ENCODE results near the gene FBN1.

- TF ChIP-seq NFYB (IDR thresholded peaks at IDR 0.05; ENCODE audit: insufficient read depth, low read depth, low read length): no peak
- no peak for TF ChIP-seq ELK1 (IDR thresholded peaks at IDR 0.05; ENCODE audit: low read depth, low read length)
- TF ChIP-seq TAF1 (IDR thresholded peaks at IDR 0.05; ENCODE audit: borderline replicate concordance, low read depth, low read length): no peak
- TF ChIP-seq CTCF (IDR thresholded peaks at IDR 0.05 in 2 of 3, conservative IDR thresholded peaks at IDR 0.05 in 1 of 3; ENCODE audit: control insufficient read depth in 2 of 3, extremely low read depth in 1 of 3, insufficient read depth in 1 of 3, low read depth in 3 of 3, low read length in 3 of 3): no peak
- TF ChIP-seq ATF3 (IDR thresholded peaks at IDR 0.05; ENCODE audit: borderline replicate concordance, extremely low read depth, low read depth, low read length): no peak
- TF ChIP-seq POLR2A (IDR thresholded peaks at IDR 0.05; ENCODE audit: low read depth, low read length): no peak
- no peak for TF ChIP-seq EZH2 (IDR thresholded peaks at IDR 0.05; ENCODE audit: borderline replicate concordance, control insufficient read depth, low read depth, low read length)
- TF ChIP-seq POLR2AphosphoS2 (IDR thresholded peaks at IDR 0.05; ENCODE audit: low read depth, low read length): no peak
- TF ChIP-seq CBX3 (IDR thresholded peaks at IDR 0.05; ENCODE audit: borderline replicate concordance, low read depth): no peak
- TF ChIP-seq E4F1 (IDR thresholded peaks at IDR 0.05; ENCODE audit: borderline replicate concordance, partially characterized antibody): no peak
- no peak for TF ChIP-seq REST (IDR thresholded peaks at IDR 0.05; ENCODE audit: low read depth, low read length)
- TF ChIP-seq USF1 (IDR thresholded peaks at IDR 0.05; ENCODE audit: borderline replicate concordance, extremely low read length, insufficient read depth, low read depth, low read length): no peak
Measured at GRCh38 chr15:48558226-48558625, 87.3 kb downstream of the FBN1 start.
